Stimulated activated CD8-positive, alpha-beta memory T cell treated with anti-CD3 and anti-CD28 coated beads, Interleukin-15, amount 100 ng/mL, for 4 hours (primary cell): ENCODE measurements around the gene PLEKHA7.

Experiments used
- DNase-seq, 2 donors: peaks; one replicate each; pipeline ENCODE4 v3.0.0-alpha.2; 2020; ENCODE audit warnings: low read depth in 2 of 2

The PLEKHA7 gene

GRCh38 chr11:16811136-16812020 is 202.8 kb downstream of the PLEKHA7 start:
- no peak for DNase-seq

DNA sequence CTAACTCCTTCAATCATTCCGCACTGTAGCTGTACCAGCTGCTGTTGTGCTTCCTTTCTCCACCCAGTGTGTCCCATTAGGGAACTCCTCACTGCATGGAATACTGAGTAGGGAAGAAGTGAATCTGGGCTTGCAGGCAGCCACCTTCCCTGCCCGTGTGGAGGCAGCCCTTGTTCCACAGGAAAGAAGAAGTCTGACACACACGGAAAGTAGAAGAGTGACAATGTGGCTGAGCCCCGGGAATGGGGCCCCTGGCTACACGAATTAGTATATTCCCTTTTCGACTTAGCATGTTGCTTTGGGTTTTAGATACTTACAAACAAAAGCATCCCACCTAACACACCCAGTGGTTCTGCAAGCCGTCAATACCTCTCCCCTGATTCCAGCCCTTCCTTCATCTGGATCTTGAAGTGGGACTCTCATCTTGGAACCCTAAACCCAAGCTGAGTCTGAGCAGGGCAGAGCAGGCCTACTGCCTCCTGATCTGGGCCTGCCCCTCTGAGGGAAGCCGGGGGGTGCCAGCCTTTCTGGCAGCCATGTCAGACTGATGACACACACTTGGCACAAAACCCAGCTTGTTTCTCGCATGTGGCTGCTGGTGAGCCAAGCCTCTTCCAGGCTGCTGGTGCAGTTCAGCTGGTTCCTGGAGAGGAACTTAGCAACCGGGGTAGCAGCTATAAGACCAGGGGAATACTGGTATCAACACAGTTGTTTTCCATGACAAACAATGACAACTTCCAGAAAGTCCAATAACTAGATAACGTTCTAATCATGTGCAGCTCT is 204.1 kb downstream of the PLEKHA7 start:
- no peak for DNase-seq

DNA sequence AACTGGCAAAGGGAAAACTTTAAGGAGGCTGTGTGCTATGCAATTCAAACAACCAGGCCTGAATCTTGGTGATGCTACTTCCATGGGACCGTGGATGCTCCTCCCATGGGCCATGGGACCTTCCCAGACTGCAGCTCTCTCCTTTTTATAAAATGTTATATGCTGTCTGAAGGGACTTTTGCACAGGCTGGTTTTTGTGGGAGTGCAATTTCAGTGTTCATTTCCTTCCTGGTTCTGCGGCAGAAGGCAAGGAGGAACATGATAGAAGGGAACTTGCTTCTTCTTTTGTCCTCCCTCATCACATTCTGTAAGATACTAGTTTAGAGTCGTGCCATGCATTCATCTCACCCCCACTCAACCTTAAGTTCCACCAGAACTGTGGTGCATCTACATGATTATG is 206.9 kb downstream of the PLEKHA7 start:
- no peak for DNase-seq

DNA sequence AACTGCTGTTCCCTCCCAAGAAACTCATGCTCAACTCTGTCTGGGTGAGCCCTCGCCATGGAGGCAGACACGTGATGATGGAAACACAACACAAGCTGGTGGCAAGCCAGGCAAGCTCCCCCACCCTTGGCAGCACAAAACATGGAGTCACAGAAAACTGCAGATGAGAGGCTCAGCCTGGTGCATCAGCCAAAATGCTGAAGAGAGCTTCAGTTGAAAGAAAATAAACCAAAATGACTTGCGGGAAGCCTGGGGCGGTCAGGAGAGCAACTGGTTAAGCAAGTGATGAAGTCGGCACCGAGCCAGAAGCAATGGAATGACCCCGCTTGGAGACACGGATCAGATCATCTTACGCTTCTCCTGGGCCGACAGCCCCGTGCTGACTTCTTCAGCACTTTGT is 207.4 kb downstream of the PLEKHA7 start:
- DNase-seq: no peak

- no peak for DNase-seq
Measured at GRCh38 chr11:16805938-16806337, 208.3 kb downstream of the PLEKHA7 start.

GRCh38 chr11:16804104-16804947 is 209.9 kb downstream of the PLEKHA7 start:
- no peak for DNase-seq

- no peak for DNase-seq
Measured at GRCh38 chr11:16801288-16801980, 212.8 kb downstream of the PLEKHA7 start.

- DNase-seq: no peak
Measured at GRCh38 chr11:16800382-16800781, 213.8 kb downstream of the PLEKHA7 start.

- no peak for DNase-seq
Measured at GRCh38 chr11:16799890-16800289, 214.3 kb downstream of the PLEKHA7 start.

- no peak for DNase-seq
Measured at GRCh38 chr11:16799221-16799620, 215.0 kb downstream of the PLEKHA7 start.

GRCh38 chr11:16797776-16798175 is 216.4 kb downstream of the PLEKHA7 start:
- no peak for DNase-seq

GRCh38 chr11:16796311-16796710 is 217.9 kb downstream of the PLEKHA7 start:
- no peak for DNase-seq

DNA sequence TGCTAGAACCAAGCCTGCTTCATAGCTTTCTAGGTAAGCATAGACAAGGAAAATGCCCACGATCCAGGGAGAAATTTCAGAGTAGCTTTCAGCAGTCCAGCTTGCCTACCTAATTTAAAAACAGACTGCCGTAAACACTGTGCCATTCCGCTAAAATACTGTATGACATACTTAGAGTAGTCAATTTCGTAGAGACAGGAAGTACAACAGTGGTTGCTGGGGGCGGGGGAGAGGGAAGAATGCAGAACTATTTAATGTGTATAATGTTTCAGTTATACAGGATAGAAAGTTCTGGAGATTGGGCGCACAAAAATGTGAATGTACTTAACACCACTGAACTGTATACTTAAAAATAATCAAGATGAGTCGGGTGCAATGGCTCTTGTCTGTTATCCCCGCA is 219.1 kb downstream of the PLEKHA7 start:
- DNase-seq: no peak

GRCh38 chr11:16794047-16794818 is 220.0 kb downstream of the PLEKHA7 start:
- no peak for DNase-seq

- DNase-seq: no peak
Measured at GRCh38 chr11:16793511-16793910, 220.7 kb downstream of the PLEKHA7 start.

DNA sequence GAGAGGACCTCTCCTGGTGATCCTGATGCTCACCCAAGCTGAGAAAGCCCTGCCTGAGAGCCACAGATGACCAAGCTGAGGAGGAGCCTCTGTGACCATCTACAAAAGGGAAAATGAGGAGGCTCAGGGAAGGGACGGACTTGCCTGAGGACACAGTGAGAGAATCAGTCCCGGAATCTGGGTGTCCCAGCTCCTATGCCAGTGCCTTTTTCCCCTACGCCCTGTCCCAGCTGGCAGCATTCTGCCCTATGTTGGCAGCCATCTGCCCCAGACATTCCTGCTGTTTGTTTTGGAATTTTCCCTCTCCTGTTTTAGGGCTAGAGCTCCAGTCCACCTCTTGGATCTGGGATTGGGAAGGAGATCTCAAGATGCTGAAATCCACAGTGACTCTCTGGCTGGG is 221.2 kb downstream of the PLEKHA7 start:
- DNase-seq: no peak

- DNase-seq: no peak
Measured at GRCh38 chr11:16792426-16792825, 221.8 kb downstream of the PLEKHA7 start.

DNA sequence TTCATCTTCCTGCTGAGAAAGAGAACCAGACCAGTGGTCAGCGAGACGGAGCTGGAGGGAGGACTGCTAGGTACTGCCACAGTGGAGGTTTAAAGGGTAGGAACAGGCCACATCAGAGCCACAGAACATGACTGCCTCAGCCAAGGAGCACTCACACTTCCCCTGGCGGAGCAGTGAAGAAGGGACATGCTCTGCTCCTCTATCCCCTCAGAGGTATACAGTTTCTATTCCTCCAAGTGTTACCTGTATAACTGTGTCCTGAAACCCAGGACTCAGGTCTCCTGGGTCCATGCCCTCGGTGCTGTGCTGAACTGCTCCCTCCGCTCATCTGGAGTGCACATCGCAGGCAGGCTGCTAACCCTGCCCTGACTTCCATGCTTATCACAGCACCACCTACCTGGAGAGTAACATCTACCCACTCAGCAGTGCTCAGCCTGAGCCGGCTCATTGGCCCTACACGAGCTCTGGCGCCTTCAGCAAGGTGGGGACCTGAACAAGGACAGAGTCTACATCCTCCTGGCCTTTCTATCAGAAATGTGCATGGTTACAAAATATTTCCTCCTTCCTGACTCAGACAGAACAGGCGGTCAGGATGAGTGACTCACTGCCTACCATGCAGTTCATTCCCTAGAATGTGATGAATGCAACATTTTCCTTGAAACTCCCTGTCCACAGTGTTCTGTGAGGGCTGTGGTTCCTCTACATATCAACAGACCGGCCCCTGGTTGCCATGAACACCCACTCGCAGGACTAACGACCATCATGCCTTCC is 222.8 kb downstream of the PLEKHA7 start:
- DNase-seq: no peak

GRCh38 chr11:16790486-16791190 is 223.6 kb downstream of the PLEKHA7 start:
- no peak for DNase-seq
